NT2/D1 (cell line): ENCODE measurements around the gene MAN2A2.
"Not testable (repeated sequence)": the region's sequence is repeated elsewhere in the genome, so short reads cannot be mapped to it uniquely, and the experiment has no call there.

Source experiments
- DNase-seq: peaks from one replicate; pipeline ENCODE4 v3.0.0-alpha.2; 2011; ENCODE audit warnings: low read depth, low spot score
- H3K27me3 ChIP-seq: 2 replicates; pipeline ENCODE4 v1.6.0; 2011; ENCODE audit warnings: mild to moderate bottlenecking; ENCODE audit not compliant: insufficient read length, insufficient read depth
- H3K36me3 ChIP-seq: 2 replicates; pipeline ENCODE4 v1.6.1; 2011; ENCODE audit warnings: mild to moderate bottlenecking, low read length, mixed read lengths; ENCODE audit not compliant: insufficient read depth, insufficient read length
- H3K4me1 ChIP-seq: 2 replicates; pipeline ENCODE4 v1.5.1; 2011; ENCODE audit not compliant: insufficient read depth, insufficient read length
- H3K4me3 ChIP-seq: 2 replicates; pipeline ENCODE4 v1.5.1; 2011; ENCODE audit warnings: low read depth; ENCODE audit not compliant: insufficient read length
- H3K9ac ChIP-seq: 2 replicates; pipeline ENCODE4 v1.6.0; 2011; ENCODE audit warnings: low read depth; ENCODE audit not compliant: insufficient read length
- H3K9me3 ChIP-seq: 2 replicates; pipeline ENCODE4 v1.5.1; 2011; ENCODE audit warnings: mild to moderate bottlenecking, low read length; ENCODE audit not compliant: insufficient read depth
- SUZ12 ChIP-seq: IDR thresholded peaks from 2 replicates; pipeline ENCODE4 v1.6.1; 2011; ENCODE audit not compliant: insufficient read length, insufficient read depth; ENCODE audit errors: extremely low read depth
- YY1 ChIP-seq: IDR thresholded peaks from 2 replicates; pipeline ENCODE4 v1.6.1; 2011; ENCODE audit not compliant: insufficient read length, insufficient read depth
- ZNF274 ChIP-seq: IDR thresholded peaks from 2 replicates; pipeline ENCODE4 v1.6.1; 2011; ENCODE audit warnings: mild to moderate bottlenecking, low read depth, low read length

Gene MAN2A2

DNA sequence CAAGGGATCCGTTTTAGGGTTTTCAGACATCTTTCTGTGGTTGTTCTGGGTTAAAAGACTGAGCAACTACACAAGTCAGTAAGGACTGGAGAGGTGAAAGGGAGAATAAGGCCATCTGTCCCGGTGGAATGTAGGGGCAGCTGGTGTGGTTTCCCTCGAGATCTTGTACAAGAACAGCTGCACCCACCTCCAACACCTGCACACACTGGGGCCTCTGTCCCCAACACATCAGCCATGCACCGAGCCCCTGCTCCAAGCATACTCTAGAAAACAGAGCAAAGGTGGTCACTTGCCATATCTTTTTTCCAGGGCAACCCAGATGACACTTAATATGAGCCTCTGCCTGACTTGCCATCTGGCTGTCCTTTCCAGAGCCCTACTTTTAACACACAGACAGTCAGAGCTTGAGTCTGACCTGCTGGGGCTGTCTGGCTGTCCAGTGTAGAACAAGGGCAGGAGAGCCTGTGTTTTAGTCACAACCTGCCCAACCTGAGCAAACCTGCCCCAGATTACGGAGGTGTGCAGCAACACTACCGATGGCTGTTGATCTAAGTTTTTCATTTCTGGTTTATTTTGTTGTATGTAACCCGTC is 12.2 kb downstream of the MAN2A2 start:
- H3K36me3 ChIP-seq: peaks cover 69% of the 10 kb centered on the region
- TF ChIP-seq YY1 (no peak), SUZ12 (no peak), ZNF274 (no peak)
- H3K4me3 ChIP-seq: no peak overlapping the region

DNA sequence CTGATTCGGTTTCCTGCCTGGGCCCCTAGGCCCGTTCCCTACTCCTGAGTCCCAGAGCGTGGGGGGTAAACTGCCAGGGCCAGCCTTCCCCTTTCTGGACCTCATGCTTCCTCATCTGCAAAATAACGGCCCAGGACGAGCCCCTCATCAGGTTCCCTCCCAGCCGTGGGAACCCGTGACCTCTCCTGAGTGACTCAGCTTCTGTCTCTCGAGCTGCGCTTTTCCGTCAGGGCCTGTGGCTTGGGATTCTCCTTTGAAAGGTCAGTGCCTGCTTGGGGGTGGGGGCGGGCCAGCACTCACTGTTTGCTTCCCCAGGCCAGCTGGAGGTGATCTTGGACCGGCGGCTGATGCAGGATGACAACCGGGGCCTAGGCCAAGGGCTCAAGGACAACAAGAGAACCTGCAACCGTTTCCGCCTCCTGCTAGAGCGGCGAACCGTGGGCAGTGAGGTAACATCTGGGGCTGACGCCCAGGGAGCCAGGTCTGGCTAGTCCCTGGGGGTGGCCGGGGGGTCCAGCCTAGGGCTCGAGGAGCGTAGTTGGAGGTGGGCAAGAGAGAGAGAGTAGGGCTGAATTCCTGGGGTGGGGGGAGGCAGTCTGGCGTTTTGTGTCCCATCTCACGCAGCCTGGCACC is 12.8 kb downstream of the MAN2A2 start:
- TF ChIP-seq SUZ12 (no peak), YY1 (no peak), ZNF274 (no peak)
- H3K36me3 ChIP-seq: peaks cover 63% of the 10 kb centered on the region
- H3K9ac ChIP-seq: no peak overlapping the region
- H3K4me3 ChIP-seq: no peak overlapping the region
- H3K27me3 ChIP-seq: no peaks in the 10 kb centered on the region
- peaks cover 10% of the 10 kb centered on the region for H3K4me1 ChIP-seq
- no peaks in the 10 kb centered on the region for H3K9me3 ChIP-seq
- no peak for DNase-seq

More for the DNA sequence above, 12.2 kb downstream of the MAN2A2 start:
- Histone ChIP-seq H3K27me3 (no peaks in the 10 kb centered on the region), H3K9me3 (no peaks in the 10 kb centered on the region), H3K4me1 (peaks cover 10% of the 10 kb centered on the region), H3K9ac (no peak overlapping the region)
- DNase-seq: no peak

DNA sequence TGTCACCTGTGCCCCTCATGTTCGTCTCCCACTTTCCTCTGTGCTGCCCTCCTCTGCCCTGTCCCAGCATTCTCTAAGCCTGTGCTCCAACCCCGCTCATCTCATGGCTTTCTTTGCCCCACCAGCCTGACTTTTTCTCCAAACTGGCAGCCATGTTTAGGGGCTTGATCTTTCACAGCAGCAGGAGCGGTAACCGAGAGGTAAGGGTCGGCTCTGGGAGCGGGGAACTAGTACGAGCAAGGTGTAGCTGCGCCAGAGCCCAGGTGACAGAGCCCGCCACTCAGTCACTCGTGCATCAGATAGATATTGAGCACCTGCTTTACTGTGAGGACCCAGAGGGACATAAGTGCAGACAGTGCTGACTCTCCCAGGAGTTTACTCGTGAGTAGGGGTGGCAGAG is 13.4 kb downstream of the MAN2A2 start:
- no peak for DNase-seq
- peaks cover 58% of the 10 kb centered on the region for H3K36me3 ChIP-seq
- H3K4me3 ChIP-seq: no peak overlapping the region
- H3K9ac ChIP-seq: no peak overlapping the region
- H3K27me3 ChIP-seq: no peaks in the 10 kb centered on the region
- peaks cover 10% of the 10 kb centered on the region for H3K4me1 ChIP-seq
- TF ChIP-seq SUZ12 (no peak), ZNF274 (no peak), YY1 (no peak)
- H3K9me3 ChIP-seq: no peaks in the 10 kb centered on the region

DNA sequence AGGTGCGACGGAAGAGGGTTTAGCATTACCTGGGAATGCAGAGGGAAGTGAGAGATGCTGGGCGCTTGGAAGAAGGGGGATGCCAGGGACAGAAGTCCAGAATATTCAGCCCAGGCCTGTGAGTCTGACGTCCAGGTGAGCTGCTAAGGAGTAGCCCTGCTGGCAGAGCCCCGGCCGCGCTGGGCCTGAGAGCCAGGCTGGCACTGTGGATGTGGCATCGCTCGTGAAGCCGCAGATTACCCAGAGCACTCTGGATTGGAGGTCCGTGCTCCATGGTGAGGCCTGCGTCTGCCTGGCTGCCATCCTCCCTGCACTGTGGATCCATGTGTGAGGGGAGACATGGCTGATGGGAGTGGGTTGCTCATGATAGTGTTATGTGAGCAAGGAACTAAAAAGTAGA is 14.5 kb downstream of the MAN2A2 start:
- no peak overlapping the region for H3K9ac ChIP-seq
- DNase-seq: no peak
- no peaks in the 10 kb centered on the region for H3K27me3 ChIP-seq
- peaks cover 10% of the 10 kb centered on the region for H3K4me1 ChIP-seq
- H3K9me3 ChIP-seq: no peaks in the 10 kb centered on the region
- TF ChIP-seq SUZ12 (no peak), YY1 (no peak), ZNF274 (no peak)
- no peak overlapping the region for H3K4me3 ChIP-seq
- peaks cover 48% of the 10 kb centered on the region for H3K36me3 ChIP-seq

DNA sequence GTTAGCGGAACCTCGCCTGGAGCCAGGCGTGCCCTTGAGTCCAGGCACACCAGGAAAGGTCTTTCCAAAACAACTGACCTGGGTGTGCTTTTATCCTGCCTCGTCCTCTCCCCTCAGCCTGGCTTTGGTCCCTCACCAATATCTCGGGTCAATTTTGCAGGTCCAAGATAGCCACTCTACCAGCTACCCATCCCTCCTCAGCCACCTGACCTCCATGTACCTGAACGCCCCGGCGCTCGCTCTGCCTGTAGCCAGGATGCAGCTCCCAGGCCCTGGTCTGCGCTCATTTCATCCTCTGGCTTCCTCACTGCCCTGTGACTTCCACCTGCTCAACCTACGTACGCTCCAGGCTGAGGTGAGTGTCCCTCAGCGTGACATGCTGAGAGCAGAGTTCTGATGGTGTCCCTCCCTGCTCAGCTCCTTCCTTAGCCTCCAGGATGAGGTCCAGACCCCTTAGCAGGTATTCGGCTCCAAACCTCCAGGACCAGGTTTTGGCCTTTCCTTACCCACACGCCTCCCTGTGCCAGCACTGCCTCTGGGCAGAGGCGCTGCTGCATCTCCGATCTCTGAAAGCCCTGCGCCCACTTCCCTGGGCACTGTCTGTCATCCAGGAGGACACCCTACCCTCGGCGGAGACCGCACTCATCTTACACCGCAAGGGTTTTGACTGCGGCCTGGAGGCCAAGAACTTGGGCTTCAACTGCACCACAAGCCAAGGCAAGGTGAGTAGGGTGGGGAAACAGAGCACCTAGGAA is 15.1 kb downstream of the MAN2A2 start:
- H3K27me3 ChIP-seq: no peaks in the 10 kb centered on the region
- H3K9me3 ChIP-seq: no peaks in the 10 kb centered on the region
- no peak for TF ChIP-seq SUZ12
- no peak for TF ChIP-seq ZNF274
- no peak for TF ChIP-seq YY1
- H3K9ac ChIP-seq: no peak overlapping the region
- H3K4me1 ChIP-seq: peaks cover 13% of the 10 kb centered on the region
- peaks cover 42% of the 10 kb centered on the region for H3K36me3 ChIP-seq
- DNase-seq: no peak
- no peak overlapping the region for H3K4me3 ChIP-seq

DNA sequence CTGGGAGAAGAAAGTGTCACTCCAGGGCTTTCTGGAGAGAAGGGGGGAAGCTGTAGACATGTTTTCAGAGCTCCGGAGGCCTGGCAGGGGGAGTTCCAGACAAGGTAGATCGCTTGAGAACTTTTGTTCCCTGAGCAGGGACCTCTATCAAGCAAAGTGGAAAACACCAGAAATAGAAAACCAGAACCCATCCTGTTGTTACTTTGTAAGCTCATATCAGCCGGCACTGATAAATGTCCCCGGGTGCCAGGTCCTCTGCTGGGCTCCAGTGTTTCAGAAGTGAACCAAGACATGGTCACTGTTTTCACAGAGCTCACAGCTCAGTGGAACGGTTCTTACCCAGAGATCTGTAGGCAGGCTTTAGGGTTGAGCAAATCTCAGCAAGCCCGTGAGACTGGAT is 15.7 kb downstream of the MAN2A2 start:
- Histone ChIP-seq H3K4me1 (peaks cover 13% of the 10 kb centered on the region), H3K36me3 (peaks cover 36% of the 10 kb centered on the region), H3K9ac (no peak overlapping the region), H3K9me3 (no peaks in the 10 kb centered on the region), H3K27me3 (no peaks in the 10 kb centered on the region), H3K4me3 (no peak overlapping the region)
- TF ChIP-seq YY1 (no peak), ZNF274 (no peak), SUZ12 (no peak)
- no peak for DNase-seq

DNA sequence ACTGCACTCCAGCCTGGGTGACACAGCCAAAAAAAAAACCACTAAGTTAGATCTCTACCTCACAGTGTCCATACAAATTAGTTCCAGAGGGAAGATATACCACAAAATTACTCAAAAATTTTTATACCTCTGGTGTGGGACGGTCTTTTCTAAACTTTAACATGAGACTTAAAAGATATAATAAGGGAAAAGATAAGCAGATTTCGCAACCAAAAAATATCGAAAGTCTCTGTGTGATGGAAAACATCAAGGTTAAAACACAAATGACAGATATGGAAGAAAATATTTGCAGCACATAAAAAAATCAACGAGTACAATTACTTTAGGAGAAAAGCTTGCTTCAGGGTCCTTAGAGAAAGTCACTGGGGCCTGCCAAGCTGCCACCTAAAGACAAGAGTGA is 18.8 kb downstream of the MAN2A2 start:
- Histone ChIP-seq H3K4me1 (peaks cover 3% of the 10 kb centered on the region), H3K9ac (no peak overlapping the region), H3K36me3 (peaks cover 26% of the 10 kb centered on the region), H3K9me3 (no peaks in the 10 kb centered on the region), H3K4me3 (no peak overlapping the region), H3K27me3 (no peaks in the 10 kb centered on the region)
- TF ChIP-seq SUZ12 (no peak), YY1 (no peak), ZNF274 (no peak)
- DNase-seq: no peak

DNA sequence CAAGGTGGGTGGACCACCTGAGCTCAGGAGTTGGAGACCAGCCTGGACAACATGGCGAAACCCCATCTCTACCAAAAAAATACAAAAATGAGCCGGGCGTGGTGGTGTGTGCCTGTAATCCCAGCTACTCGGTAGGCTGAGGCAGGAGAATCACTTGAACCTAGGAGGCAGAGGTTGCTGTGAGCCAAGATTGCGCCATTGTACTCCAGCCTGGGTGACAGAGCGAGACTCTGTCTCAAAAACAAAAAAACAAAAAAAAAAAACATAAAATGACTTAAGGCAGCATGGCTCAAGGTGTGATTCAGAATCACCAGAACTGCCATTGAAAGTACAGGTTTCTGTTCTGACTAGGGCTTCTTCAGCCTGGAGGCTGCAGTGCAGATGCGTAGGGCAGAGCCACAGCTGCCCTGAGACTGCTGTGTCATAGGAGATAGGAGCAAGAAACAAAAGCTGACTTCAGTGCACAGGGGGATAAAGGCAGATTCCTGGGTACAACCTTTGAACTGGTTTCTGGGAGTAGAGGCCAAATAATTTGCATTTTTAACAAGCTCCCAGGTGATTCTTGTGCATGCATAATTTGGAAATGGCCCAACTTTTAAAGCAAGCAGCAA is 19.7 kb downstream of the MAN2A2 start:
- H3K27me3 ChIP-seq, H3K9me3 ChIP-seq, H3K4me3 ChIP-seq, H3K4me1 ChIP-seq, DNase-seq: not testable (repeated sequence)
- Histone ChIP-seq H3K36me3 (peaks cover 21% of the 10 kb centered on the region), H3K9ac (peak overlapping the region; percentile 3)
